HuH-7 (cell line): Measurements from ENCODE around the gene PPIF.

Experiments used
- DNase-seq: peaks from one replicate; pipeline ENCODE4 v3.0.0; 2011; ENCODE audit warnings: low spot score

The PPIF gene

GRCh38 chr10:79401015-79401921, 54.0 kb downstream of the PPIF start:
- no peak for DNase-seq

GRCh38 chr10:79402625-79402946, 55.3 kb downstream of the PPIF start:
- DNase-seq = no peak

GRCh38 chr10:79402951-79403350, 55.7 kb downstream of the PPIF start:
- no peak for DNase-seq

GRCh38 chr10:79403441-79404230, 56.4 kb downstream of the PPIF start:
- no peak for DNase-seq

- DNase-seq = peak; percentile 37
Measured at GRCh38 chr10:79404231-79404609, 57.0 kb downstream of the PPIF start.

- no peak for DNase-seq
Measured at GRCh38 chr10:79404690-79405131, 57.4 kb downstream of the PPIF start.
